Tongue (tissue), 2 donors: ENCODE measurements around the gene ADAMTSL3. TPM values are rescaled to one million over a fixed set of nuclear protein-coding genes. Genes with fewer than 3 reads are reported as not detected.
"Not testable (repeated sequence)": the region's sequence is repeated elsewhere in the genome, so short reads cannot be mapped to it uniquely, and the experiment has no call there.

Experiments
- DNase-seq: peaks from one replicate; pipeline ENCODE4 v3.0.0-alpha.2; 2015
- total RNA-seq: library from RNA; depleted of rRNA; stranded (reverse); fragments of >200 nt; gene quantifications from one replicate; pipeline ENCODE4 v1.2.3, GENCODE V29; 2014

The ADAMTSL3 gene
- total RNA-seq, 1 donor from 2014 or later, result 29.2 TPM

DNA sequence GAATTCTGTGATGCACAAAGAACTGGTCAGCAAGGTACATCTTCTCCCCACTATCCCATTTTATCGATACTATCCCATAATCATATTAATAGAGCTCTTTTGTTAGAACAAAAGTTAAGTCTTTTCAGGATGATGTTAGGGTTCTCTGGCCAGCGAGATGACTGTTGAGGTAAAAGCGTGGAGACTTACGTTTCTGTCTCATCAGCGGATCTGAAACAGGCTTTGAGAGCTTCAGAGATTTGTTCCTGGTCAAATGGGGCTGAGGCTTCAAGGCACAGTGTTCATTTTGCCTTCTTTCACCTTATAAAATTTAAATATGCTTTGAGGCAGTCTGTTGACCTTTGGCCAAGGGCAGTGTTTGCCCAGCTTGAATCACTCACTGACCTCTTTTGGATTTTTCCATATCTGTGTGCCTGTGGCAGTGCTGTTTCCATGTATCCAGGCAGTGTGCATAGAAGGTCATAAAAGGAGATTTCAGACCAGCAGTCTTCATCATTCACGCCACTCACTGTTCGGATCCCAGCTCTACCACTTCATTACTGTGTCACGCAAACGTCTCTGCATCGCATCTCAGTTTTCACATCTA lies 3.1 kb downstream of the ADAMTSL3 start:
- no peak for DNase-seq

GRCh38 chr15:83657549-83657948 lies 3.6 kb downstream of the ADAMTSL3 start:
- no peak for DNase-seq

DNA sequence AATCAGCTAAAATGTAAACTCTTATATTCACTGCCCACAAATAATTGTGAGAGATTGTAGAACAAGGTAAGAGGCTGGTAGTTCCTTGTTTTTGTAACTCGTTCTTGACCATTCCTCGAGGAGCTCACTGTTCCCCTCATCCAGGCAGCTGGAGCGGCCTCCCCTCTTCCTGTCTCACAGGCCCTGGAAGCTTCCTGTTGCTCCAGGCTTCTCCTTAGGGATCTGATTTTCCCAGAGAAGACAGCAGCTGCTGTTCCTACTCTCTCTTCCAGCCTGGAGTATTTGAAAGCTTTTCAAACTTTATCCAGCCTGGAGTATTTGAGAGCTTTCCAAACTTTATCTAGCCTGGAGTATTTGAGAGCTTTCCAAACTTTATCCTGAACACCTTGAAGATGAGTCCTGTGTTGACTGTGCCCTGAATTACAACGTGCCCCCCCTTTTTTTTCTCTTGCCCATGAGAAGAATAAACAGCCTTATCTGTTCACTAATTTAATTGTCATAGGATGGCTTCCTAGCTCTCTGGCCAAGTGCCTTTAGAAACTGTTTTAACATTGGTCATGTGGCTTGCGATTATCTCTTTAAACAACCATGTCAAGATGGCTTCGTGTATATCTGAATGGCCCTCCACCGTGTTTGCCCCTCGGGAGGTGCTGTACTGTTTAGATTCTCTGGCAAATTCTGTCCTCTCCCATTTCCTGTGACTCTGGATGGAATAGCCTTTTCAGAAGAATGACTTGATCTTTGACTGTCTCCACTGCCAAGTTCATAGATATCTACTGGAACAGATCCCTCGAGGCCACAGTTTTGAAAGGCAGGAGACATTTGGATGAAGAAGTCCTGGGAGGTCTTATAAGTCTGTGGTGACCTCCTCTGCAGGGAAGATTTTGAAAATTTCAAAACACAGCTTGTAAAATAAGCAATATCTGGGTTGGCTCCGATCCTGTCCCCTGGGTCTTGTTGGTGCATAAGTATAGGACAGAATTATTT lies 4.8 kb downstream of the ADAMTSL3 start:
- peak; percentile 9 for DNase-seq

GRCh38 chr15:83659417-83659812 lies 5.5 kb downstream of the ADAMTSL3 start:
- no peak for DNase-seq

DNA sequence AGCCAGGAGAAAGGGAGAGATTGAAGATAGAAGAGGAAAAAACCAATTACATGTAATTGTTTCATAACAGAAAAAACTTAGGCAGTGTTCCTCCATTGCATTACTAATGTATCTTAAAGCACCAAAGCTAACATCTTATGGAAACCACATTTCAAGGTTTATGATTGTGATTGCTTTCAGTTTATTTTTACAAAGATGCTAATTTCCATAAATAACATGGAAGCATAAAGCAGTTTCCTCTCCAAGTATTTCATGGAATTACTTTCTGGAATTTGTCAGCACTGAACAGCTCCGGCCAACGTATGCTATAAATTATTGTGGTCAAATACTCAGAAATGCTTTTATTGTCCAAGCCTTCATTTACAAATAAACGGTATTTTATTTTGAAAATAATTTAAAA lies 11.6 kb downstream of the ADAMTSL3 start:
- peak; percentile 61 for DNase-seq

DNA sequence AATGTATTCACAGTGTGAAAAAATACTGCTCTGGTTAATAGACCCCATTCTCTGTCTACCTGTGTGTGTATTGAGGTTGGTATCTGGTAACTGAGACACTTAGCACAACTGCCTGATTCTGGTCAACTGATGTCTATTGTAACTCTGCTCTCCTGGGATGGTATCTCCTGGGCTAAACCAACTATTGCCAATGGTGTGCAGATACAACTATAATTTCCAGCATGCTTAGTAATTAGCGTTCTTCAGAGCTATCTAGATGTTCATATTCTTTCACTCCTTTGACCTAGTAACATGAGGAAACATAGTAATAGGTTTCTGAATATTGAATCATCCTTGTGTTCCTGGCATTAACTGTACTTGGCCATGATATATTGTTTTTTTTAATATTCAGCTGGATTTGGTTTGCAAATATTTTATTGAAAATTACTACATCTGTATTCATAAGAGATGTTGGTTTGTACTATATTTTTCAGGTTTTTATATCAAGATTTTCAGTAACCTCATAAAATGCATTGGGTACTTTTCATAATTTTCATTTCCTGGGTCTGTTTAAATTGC lies 16.8 kb downstream of the ADAMTSL3 start:
- DNase-seq, result no peak

- no peak for DNase-seq
Observed at GRCh38 chr15:83671603-83672002, 17.7 kb downstream of the ADAMTSL3 start.

DNA sequence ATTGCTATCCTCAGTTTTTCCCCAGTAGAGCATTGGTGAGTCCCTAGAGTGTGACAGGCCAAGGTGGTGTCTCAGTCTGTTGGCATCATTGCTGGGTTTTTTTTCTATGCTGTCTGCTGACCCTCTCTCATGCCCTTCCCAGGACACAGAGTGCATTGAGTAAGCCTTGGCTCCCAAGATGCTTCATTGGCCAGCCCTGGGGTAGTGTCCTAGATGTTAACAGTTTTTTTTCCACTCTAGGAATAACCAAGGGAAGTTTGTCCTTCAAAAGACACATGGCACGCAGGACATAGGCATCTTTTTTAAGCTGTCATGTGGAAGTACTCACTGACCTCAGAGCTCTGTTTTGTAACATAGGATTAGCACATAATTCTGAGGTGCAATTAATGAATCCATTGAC lies 19.5 kb downstream of the ADAMTSL3 start:
- no peak for DNase-seq

DNA sequence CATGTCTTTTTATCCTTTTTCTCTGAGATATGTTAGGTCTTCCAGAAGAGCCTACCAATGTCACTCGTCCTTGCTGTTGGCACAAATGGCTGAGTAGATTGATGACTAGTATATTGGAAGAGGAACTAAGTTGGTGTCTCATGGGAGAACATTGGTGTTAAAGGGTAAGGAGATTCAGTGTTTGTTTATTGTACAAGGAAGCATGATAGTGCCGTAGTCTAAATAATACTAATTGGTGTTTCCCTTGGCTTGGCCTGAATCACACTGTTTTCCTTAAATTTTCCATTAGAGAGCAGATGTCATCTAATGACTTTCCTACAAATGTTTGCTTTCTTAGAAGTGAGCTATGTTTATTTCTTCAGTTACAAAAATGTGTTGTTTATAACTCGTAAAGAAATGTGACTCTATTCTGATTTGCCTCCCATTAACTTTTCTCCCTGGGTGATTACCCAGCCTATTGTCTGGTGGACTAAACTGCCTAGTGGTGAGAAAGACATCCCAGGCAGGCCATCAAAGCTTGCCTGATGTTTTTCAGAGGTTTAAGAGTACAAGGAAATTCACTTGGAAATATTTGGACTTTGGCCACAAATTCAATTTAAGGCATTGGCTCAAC lies 28.7 kb downstream of the ADAMTSL3 start:
- DNase-seq, result peak; percentile 49

- DNase-seq, result peak; percentile 48
Observed at GRCh38 chr15:83685916-83686332, 32.0 kb downstream of the ADAMTSL3 start.

DNA sequence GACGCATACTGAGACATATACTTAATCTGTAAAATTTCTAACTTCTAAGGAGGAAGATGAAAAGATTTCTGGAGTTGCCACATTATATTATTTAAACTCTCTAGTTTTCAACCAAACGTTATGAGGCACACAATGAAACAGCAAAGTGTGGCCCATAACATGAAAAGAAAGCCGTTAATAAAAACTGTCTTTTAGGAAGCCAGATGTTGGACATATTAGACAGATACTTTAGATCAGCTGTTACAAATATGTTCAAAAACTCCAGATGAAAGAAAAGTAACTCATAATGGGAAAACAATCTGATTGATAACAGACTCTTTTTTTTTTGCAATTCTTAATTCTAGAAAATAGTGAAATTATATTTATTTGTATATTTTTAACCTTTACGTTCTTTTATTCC lies 34.3 kb downstream of the ADAMTSL3 start:
- no peak for DNase-seq

- DNase-seq, result no peak
Observed at GRCh38 chr15:83690676-83691075, 36.8 kb downstream of the ADAMTSL3 start.

- peak; percentile 80 for DNase-seq
Observed at GRCh38 chr15:83692746-83693581, 39.0 kb downstream of the ADAMTSL3 start.

- DNase-seq, result peak; percentile 8
Observed at GRCh38 chr15:83694015-83694414, 40.1 kb downstream of the ADAMTSL3 start.

DNA sequence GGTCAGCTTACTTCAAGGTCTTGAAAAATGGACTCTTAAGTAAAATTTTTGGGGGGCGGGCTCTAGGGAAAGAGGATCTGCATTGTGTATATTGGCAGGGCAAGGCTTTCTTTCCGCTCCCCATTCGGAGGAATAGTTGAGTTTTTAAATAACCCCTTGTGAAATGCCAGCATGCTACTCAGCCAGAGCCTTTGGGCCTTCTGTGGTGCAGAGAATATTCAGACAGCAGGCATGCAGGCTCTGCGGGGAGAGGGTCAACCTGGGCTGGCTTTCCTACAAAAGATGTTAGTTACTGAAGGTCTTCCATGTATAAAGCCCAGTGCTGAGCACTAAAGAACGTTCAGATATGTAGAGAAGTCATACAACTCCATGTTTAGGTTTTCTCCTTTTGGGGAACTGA lies 40.6 kb downstream of the ADAMTSL3 start:
- peak; percentile 28 for DNase-seq

DNA sequence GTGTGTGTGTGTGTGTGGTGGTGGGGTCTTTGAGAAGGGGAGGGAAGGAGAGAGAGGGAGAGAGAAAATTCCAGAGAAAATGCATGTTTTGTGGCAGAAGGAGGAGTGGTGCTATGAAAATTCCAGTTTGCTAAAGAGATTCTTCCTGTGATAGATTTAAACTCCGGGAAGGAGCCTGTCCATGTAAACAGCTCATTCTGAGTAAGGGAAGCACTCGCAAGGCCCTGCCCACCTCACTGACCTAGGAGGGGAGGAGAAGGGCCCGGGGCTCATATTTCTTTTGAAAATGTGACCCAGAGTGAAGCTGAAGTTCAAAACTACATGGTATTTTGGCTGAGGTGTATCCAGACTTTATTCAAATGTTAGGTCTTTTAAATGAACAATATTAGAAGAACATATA lies 41.3 kb downstream of the ADAMTSL3 start:
- no peak for DNase-seq

GRCh38 chr15:83695901-83696425 lies 42.0 kb downstream of the ADAMTSL3 start:
- no peak for DNase-seq

GRCh38 chr15:83697716-83698115 lies 43.8 kb downstream of the ADAMTSL3 start:
- DNase-seq, result no peak

DNA sequence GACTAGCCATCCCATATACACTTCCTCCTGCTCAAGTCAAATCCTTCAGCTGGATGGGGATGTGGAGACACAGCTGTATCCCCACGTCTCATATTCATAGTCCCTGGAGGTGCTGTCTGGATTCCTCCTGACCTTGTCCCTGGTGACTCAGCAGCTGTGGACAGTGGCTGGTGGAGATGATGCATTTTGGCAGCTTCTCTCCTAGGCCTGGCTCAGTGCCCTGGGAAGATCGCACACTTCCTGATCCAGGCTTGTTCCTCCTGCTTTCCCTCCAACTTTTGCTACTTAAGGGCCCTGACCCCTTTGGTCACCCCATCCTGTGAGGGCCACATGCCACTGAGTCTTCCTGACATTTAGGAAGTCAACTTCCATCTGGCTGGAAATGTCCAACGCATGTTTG lies 44.4 kb downstream of the ADAMTSL3 start:
- peak; percentile 55 for DNase-seq

- DNase-seq, result no peak
Observed at GRCh38 chr15:83699028-83699427, 45.1 kb downstream of the ADAMTSL3 start.

GRCh38 chr15:83700082-83700481 lies 46.2 kb downstream of the ADAMTSL3 start:
- DNase-seq, result no peak

- not testable (repeated sequence) for DNase-seq
Observed at GRCh38 chr15:83702314-83702713, 48.4 kb downstream of the ADAMTSL3 start.
